Choroid plexus epithelial cell (primary cell): ENCODE measurements around the gene EBLN1.

ENCODE experiments used
- DNase-seq: peaks from one replicate; pipeline ENCODE4 v3.0.0-alpha.2; 2010; ENCODE audit warnings: low read depth
- H3K4me3 ChIP-seq: 2 replicates; pipeline ENCODE4 v1.5.1; 2011; ENCODE audit warnings: low read depth, mild to moderate bottlenecking, control low read depth, low read length, moderate library complexity
- CTCF ChIP-seq: conservative IDR thresholded peaks from 2 replicates; pipeline ENCODE4 v1.5.1; 2011; ENCODE audit warnings: low read depth, mild to moderate bottlenecking, control low read depth, inconsistent platforms, low read length, moderate library complexity

EBLN1 gene

GRCh38 chr10:22170582-22170981 is 47.2 kb downstream of the EBLN1 start:
- TF ChIP-seq CTCF, result no peak
- DNase-seq, result no peak
- no peak overlapping the region for H3K4me3 ChIP-seq

GRCh38 chr10:22159979-22160378 is 57.8 kb downstream of the EBLN1 start:
- TF ChIP-seq CTCF, result no peak
- no peak for DNase-seq
- H3K4me3 ChIP-seq, result no peak overlapping the region

GRCh38 chr10:22159180-22159579 is 58.6 kb downstream of the EBLN1 start:
- H3K4me3 ChIP-seq, result no peak overlapping the region
- DNase-seq, result no peak
- no peak for TF ChIP-seq CTCF
